ENCODE measurements around the gene HPS3. TPM values are rescaled to one million over a fixed set of nuclear protein-coding genes. Genes with fewer than 3 reads are reported as not detected.

Gene HPS3
- total and polyA plus RNA-seq, 2 donors from 2014 or later = 16.9 to 29.4 TPM

GRCh38 chr3:149122721-149123578 is 6.5 kb upstream of the HPS3 start:
- FAIRE-seq = peak; percentile 35
- no peaks in the 10 kb centered on the region for H3K9me3 ChIP-seq (ENCODE audit: control insufficient read depth in 2 of 3, insufficient read depth in 1 of 3, low read length in 3 of 3)
- no peak overlapping the region for H3K27ac ChIP-seq (ENCODE audit: low read depth in 2 of 2, low read length in 2 of 2)
- H3K9ac ChIP-seq (ENCODE audit: low read length in 3 of 3) = no peak overlapping the region
- no peak for DNase-seq
- no peak for TF ChIP-seq CTCF (IDR thresholded peaks at IDR 0.05; ENCODE audit: borderline replicate concordance, extremely low read depth, insufficient read depth)
- no peaks in the 10 kb centered on the region for H3K27me3 ChIP-seq (ENCODE audit: control insufficient read depth, insufficient read depth, low read length)
- H3K4me3 ChIP-seq (ENCODE audit: low read length in 3 of 3) = no peak overlapping the region
- no peaks in the 10 kb centered on the region for H3K36me3 ChIP-seq (ENCODE audit: control insufficient read depth in 2 of 3, insufficient read depth in 3 of 3, low read length in 3 of 3)
- intact Hi-C loops (cut with DNase I) = no loop called here
- no peaks in the 10 kb centered on the region for H3K4me1 ChIP-seq (ENCODE audit: control insufficient read depth in 2 of 3, insufficient read depth in 2 of 3, low read depth in 1 of 3, low read length in 3 of 3)

GRCh38 chr3:149128821-149129220 is 617 bp upstream of the HPS3 start:
- no peak for TF ChIP-seq CTCF (IDR thresholded peaks at IDR 0.05; ENCODE audit: borderline replicate concordance, extremely low read depth, insufficient read depth)
- DNase-seq (peak in 1 of 5 donors; percentile 28), FAIRE-seq (no peak)
- no peaks in the 10 kb centered on the region for H3K36me3 ChIP-seq (ENCODE audit: control insufficient read depth in 2 of 3, insufficient read depth in 3 of 3, low read length in 3 of 3)
- peaks cover 0 to 13% (median 10%) of the 10 kb centered on the region in 3 donors for H3K4me1 ChIP-seq (ENCODE audit: control insufficient read depth in 2 of 3, insufficient read depth in 2 of 3, low read depth in 1 of 3, low read length in 3 of 3)
- H3K9ac ChIP-seq (ENCODE audit: low read length in 3 of 3) = peak overlapping the region; percentile 35 to 90 (median 86)
- H3K9me3 ChIP-seq (ENCODE audit: control insufficient read depth in 2 of 3, insufficient read depth in 1 of 3, low read length in 3 of 3) = no peaks in the 10 kb centered on the region
- H3K4me3 ChIP-seq (ENCODE audit: low read length in 3 of 3) = peak overlapping the region; percentile 90 to 98 (median 95)
- no peaks in the 10 kb centered on the region for H3K27me3 ChIP-seq (ENCODE audit: control insufficient read depth, insufficient read depth, low read length)
- peak overlapping the region; percentile 70 to 91 for H3K27ac ChIP-seq (ENCODE audit: low read depth in 2 of 2, low read length in 2 of 2)
- intact Hi-C loops (cut with DNase I) = no loop called here

DNA sequence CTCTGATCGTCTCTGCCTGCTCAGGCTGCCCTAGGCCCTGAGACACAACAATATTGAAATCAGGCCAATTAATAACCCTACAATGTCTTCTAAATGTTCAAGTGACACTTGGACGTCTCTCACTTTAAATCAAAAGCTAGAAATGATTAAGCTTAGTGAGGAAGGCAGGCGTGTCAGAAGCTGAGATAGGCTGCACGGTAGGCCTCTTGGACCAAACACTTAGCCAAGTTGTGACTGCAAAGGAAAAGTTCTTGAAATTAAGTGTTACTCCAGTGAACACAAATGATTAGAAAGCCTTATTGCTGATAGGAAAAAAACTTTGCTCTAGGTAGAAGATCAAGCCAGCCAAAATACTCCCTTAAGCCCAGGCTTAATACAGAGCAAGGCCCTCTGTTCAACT is 2.2 kb downstream of the HPS3 start:
- DNase-seq (no peak), FAIRE-seq (no peak)
- Histone ChIP-seq H3K36me3 (ENCODE audit: control insufficient read depth in 2 of 3, insufficient read depth in 3 of 3, low read length in 3 of 3) (no peaks in the 10 kb centered on the region), H3K27me3 (ENCODE audit: control insufficient read depth, insufficient read depth, low read length) (no peaks in the 10 kb centered on the region), H3K9ac (ENCODE audit: low read length in 3 of 3) (peak overlapping the region in 2 of 3 donors; percentile 30 to 37), H3K4me1 (ENCODE audit: control insufficient read depth in 2 of 3, insufficient read depth in 2 of 3, low read depth in 1 of 3, low read length in 3 of 3) (peaks cover 0 to 23% (median 20%) of the 10 kb centered on the region in 3 donors), H3K4me3 (ENCODE audit: low read length in 3 of 3) (peak overlapping the region in 2 of 3 donors; percentile 90 to 98), H3K27ac (ENCODE audit: low read depth in 2 of 2, low read length in 2 of 2) (peak overlapping the region; percentile 49 to 51), H3K9me3 (ENCODE audit: control insufficient read depth in 2 of 3, insufficient read depth in 1 of 3, low read length in 3 of 3) (no peaks in the 10 kb centered on the region)
- TF ChIP-seq CTCF (IDR thresholded peaks at IDR 0.05; ENCODE audit: borderline replicate concordance, extremely low read depth, insufficient read depth) = no peak
- intact Hi-C loops (cut with DNase I) = no loop called here

Data from kidney (tissue), 14 donors.